ENCODE measurements around the gene GDPGP1. TPM values are rescaled to one million over a fixed set of nuclear protein-coding genes. Genes with fewer than 3 reads are reported as not detected.
"Not testable (repeated sequence)": the region's sequence is repeated elsewhere in the genome, so short reads cannot be mapped to it uniquely, and the experiment has no call there.

The GDPGP1 gene
- total and polyA plus RNA-seq, 2 donors, result 3.6 to 6.6 TPM

GRCh38 chr15:90241343-90242192 lies 7.6 kb downstream of the GDPGP1 start:
- 81% methylated on average over 22 of the region's 22 CpGs for WGBS
- no peak overlapping the region for H3K4me3 ChIP-seq (ENCODE audit: low read depth, low read length)
- H3K36me3 ChIP-seq (ENCODE audit: insufficient read depth), result no peaks in the 10 kb centered on the region
- DNase-seq (ENCODE audit: extremely low spot score), result no peak
- no peaks in the 10 kb centered on the region for H3K4me1 ChIP-seq (ENCODE audit: insufficient read depth)
- no peak overlapping the region for H3K27ac ChIP-seq (ENCODE audit: low read depth)

- Histone ChIP-seq H3K36me3 (ENCODE audit: insufficient read depth) (no peaks in the 10 kb centered on the region), H3K4me3 (ENCODE audit: low read depth, low read length) (no peak overlapping the region), H3K27ac (ENCODE audit: low read depth) (no peak overlapping the region), H3K4me1 (ENCODE audit: insufficient read depth) (no peaks in the 10 kb centered on the region)
- WGBS, result 87% methylated on average over 10 of the region's 10 CpGs
- no peak for DNase-seq (ENCODE audit: extremely low spot score)
These were observed 10.1 kb downstream of the GDPGP1 start for GRCh38 chr15:90243943-90244639.

- no peaks in the 10 kb centered on the region for H3K36me3 ChIP-seq (ENCODE audit: insufficient read depth)
- H3K4me3 ChIP-seq (ENCODE audit: low read depth, low read length), result no peak overlapping the region
- no peak for DNase-seq (ENCODE audit: extremely low spot score)
- H3K4me1 ChIP-seq (ENCODE audit: insufficient read depth), result no peaks in the 10 kb centered on the region
- H3K27ac ChIP-seq (ENCODE audit: low read depth), result no peak overlapping the region
- 76% methylated on average over 6 of the region's 6 CpGs for WGBS
These were observed 14.8 kb downstream of the GDPGP1 start for GRCh38 chr15:90248789-90249202.

- H3K27ac ChIP-seq (ENCODE audit: low read depth), result no peak within 1 kb of the TSS
- H3K4me3 ChIP-seq (ENCODE audit: low read depth, low read length), result peak within 1 kb of the TSS; percentile 48
- H3K4me1 ChIP-seq (ENCODE audit: insufficient read depth), result no peaks in the 10 kb centered on the region
- H3K36me3 ChIP-seq (ENCODE audit: insufficient read depth), result no peaks in the 10 kb centered on the region
- under 1% methylated on average over 44 of the region's 44 CpGs for WGBS
- DNase-seq (ENCODE audit: extremely low spot score), result peak; percentile 59
These were observed 15.3 kb downstream of the GDPGP1 start, which contains the start of gene TTLL13 for GRCh38 chr15:90249203-90249863. Gene TTLL13, plus strand, starts transcription at chr15:90249556. Its CDS starts 1,075 bp downstream, at chr15:90250631.

GRCh38 chr15:90257776-90258175 lies 23.8 kb downstream of the GDPGP1 start:
- H3K36me3 ChIP-seq (ENCODE audit: insufficient read depth), result no peaks in the 10 kb centered on the region
- H3K4me3 ChIP-seq (ENCODE audit: low read depth, low read length), result no peak overlapping the region
- H3K4me1 ChIP-seq (ENCODE audit: insufficient read depth), result no peaks in the 10 kb centered on the region
- DNase-seq (ENCODE audit: extremely low spot score), result no peak
- 72% methylated on average over 7 of the region's 7 CpGs for WGBS
- no peak overlapping the region for H3K27ac ChIP-seq (ENCODE audit: low read depth)

GRCh38 chr15:90259524-90259923 lies 25.5 kb downstream of the GDPGP1 start:
- WGBS, result 85% methylated on average over 5 of the region's 5 CpGs
- Histone ChIP-seq H3K36me3 (ENCODE audit: insufficient read depth) (no peaks in the 10 kb centered on the region), H3K4me1 (ENCODE audit: insufficient read depth) (no peaks in the 10 kb centered on the region), H3K4me3 (ENCODE audit: low read depth, low read length) (no peak overlapping the region), H3K27ac (ENCODE audit: low read depth) (no peak overlapping the region)
- no peak for DNase-seq (ENCODE audit: extremely low spot score)

- not testable (repeated sequence) for DNase-seq (ENCODE audit: extremely low spot score); H3K4me1 ChIP-seq (ENCODE audit: insufficient read depth); H3K4me3 ChIP-seq (ENCODE audit: low read depth, low read length); H3K36me3 ChIP-seq (ENCODE audit: insufficient read depth); H3K27ac ChIP-seq (ENCODE audit: low read depth)
- 82% methylated on average over 6 of the region's 6 CpGs for WGBS
These were observed 26.7 kb downstream of the GDPGP1 start for GRCh38 chr15:90260731-90261130.

GRCh38 chr15:90261811-90262210 lies 27.8 kb downstream of the GDPGP1 start:
- 89% methylated on average over 5 of the region's 5 CpGs for WGBS
- H3K4me1 ChIP-seq (ENCODE audit: insufficient read depth), result no peaks in the 10 kb centered on the region
- no peak overlapping the region for H3K4me3 ChIP-seq (ENCODE audit: low read depth, low read length)
- no peaks in the 10 kb centered on the region for H3K36me3 ChIP-seq (ENCODE audit: insufficient read depth)
- DNase-seq (ENCODE audit: extremely low spot score), result no peak
- H3K27ac ChIP-seq (ENCODE audit: low read depth), result no peak overlapping the region

- WGBS, result 77% methylated on average over 5 of the region's 5 CpGs
- H3K36me3 ChIP-seq (ENCODE audit: insufficient read depth), result no peaks in the 10 kb centered on the region
- H3K27ac ChIP-seq (ENCODE audit: low read depth), result no peak overlapping the region
- no peak overlapping the region for H3K4me3 ChIP-seq (ENCODE audit: low read depth, low read length)
- no peak for DNase-seq (ENCODE audit: extremely low spot score)
- H3K4me1 ChIP-seq (ENCODE audit: insufficient read depth), result peaks cover 1% of the 10 kb centered on the region
These were observed 28.4 kb downstream of the GDPGP1 start for GRCh38 chr15:90262426-90262825.

- H3K27ac ChIP-seq (ENCODE audit: low read depth), result peak overlapping the region; percentile 94
- H3K4me1 ChIP-seq (ENCODE audit: insufficient read depth), result peaks cover 1% of the 10 kb centered on the region
- no peak for DNase-seq (ENCODE audit: extremely low spot score)
- peak overlapping the region; percentile 70 for H3K4me3 ChIP-seq (ENCODE audit: low read depth, low read length)
- H3K36me3 ChIP-seq (ENCODE audit: insufficient read depth), result no peaks in the 10 kb centered on the region
- 54% methylated on average over 4 of the region's 4 CpGs for WGBS
These were observed 30.7 kb downstream of the GDPGP1 start for GRCh38 chr15:90264671-90265070.

GRCh38 chr15:90265271-90266060 lies 31.5 kb downstream of the GDPGP1 start, which contains the start of gene NGRN:
Gene NGRN, plus strand, starts transcription at chr15:90265672. Its CDS starts 41 bp downstream, at chr15:90265713.
- Histone ChIP-seq H3K36me3 (ENCODE audit: insufficient read depth) (no peaks in the 10 kb centered on the region), H3K4me3 (ENCODE audit: low read depth, low read length) (peak within 1 kb of the TSS; percentile 70), H3K4me1 (ENCODE audit: insufficient read depth) (peaks cover 1% of the 10 kb centered on the region), H3K27ac (ENCODE audit: low read depth) (peak within 1 kb of the TSS; percentile 97)
- WGBS, result under 1% methylated on average over 59 of the region's 59 CpGs
- DNase-seq (ENCODE audit: extremely low spot score), result peak; percentile 89

GRCh38 chr15:90266061-90266431 lies 32.0 kb downstream of the GDPGP1 start:
- Histone ChIP-seq H3K36me3 (ENCODE audit: insufficient read depth) (peaks cover under 1% of the 10 kb centered on the region), H3K27ac (ENCODE audit: low read depth) (peak overlapping the region; percentile 97), H3K4me1 (ENCODE audit: insufficient read depth) (peaks cover 1% of the 10 kb centered on the region), H3K4me3 (ENCODE audit: low read depth, low read length) (peak overlapping the region; percentile 70)
- WGBS, result under 1% methylated on average over 16 of the region's 16 CpGs
- peak; percentile 23 for DNase-seq (ENCODE audit: extremely low spot score)

GRCh38 chr15:90266485-90266884 lies 32.5 kb downstream of the GDPGP1 start:
- no peak for DNase-seq (ENCODE audit: extremely low spot score)
- Histone ChIP-seq H3K4me3 (ENCODE audit: low read depth, low read length) (peak overlapping the region; percentile 70), H3K4me1 (ENCODE audit: insufficient read depth) (peaks cover 1% of the 10 kb centered on the region), H3K27ac (ENCODE audit: low read depth) (no peak overlapping the region), H3K36me3 (ENCODE audit: insufficient read depth) (peaks cover 4% of the 10 kb centered on the region)
- WGBS, result 8% methylated on average over 15 of the region's 15 CpGs

Measured in urinary bladder (tissue), 4 donors.